OCI-LY1 (cell line): ENCODE measurements around the gene GRIK2.

Experiments used
- H2AFZ ChIP-seq: fragments of 200-600 bp; sonication (generic), shearing (Covaris generic); 2 replicates; pipeline ENCODE4 v1.6.0; 2014; ENCODE audit warnings: antibody characterized with exemption, mild to moderate bottlenecking, low read length
- H3F3A ChIP-seq: fragments of 200-600 bp; sonication (generic), shearing (Covaris generic); 2 replicates; pipeline ENCODE4 v1.6.0; 2014; ENCODE audit warnings: mild to moderate bottlenecking, antibody characterized with exemption, low read length, moderate library complexity; ENCODE audit not compliant: insufficient read depth
- H3K27ac ChIP-seq: fragments of 200-600 bp; sonication (generic); 2 replicates; pipeline ENCODE4 v1.5.1; 2014; ENCODE audit warnings: low read length, mixed run types, mild to moderate bottlenecking, low read depth; ENCODE audit not compliant: poor library complexity, severe bottlenecking
- H3K27me3 ChIP-seq: fragments of 200-600 bp; sonication (generic); 2 replicates; pipeline ENCODE4 v1.6.0; 2014; ENCODE audit warnings: antibody characterized with exemption, mild to moderate bottlenecking, low read length, moderate library complexity; ENCODE audit not compliant: insufficient read depth
- H3K36me3 ChIP-seq: fragments of 200-600 bp; sonication (generic); 2 replicates; pipeline ENCODE4 v1.6.1; 2014; ENCODE audit warnings: mild to moderate bottlenecking, antibody characterized with exemption, low read length, moderate library complexity, mixed read lengths; ENCODE audit not compliant: insufficient read depth
- H3K4me1 ChIP-seq: fragments of 200-600 bp; sonication (generic); 2 replicates; pipeline ENCODE4 v1.5.1; 2014; ENCODE audit warnings: mild to moderate bottlenecking, low read length, moderate library complexity; ENCODE audit not compliant: insufficient read depth, severe bottlenecking
- H3K4me2 ChIP-seq: fragments of 200-600 bp; sonication (generic), shearing (Covaris generic); 2 replicates; pipeline ENCODE4 v1.6.1; 2014; ENCODE audit warnings: low read length
- H3K4me3 ChIP-seq: fragments of 200-600 bp; sonication (generic); 2 replicates; pipeline ENCODE4 v1.5.1; 2014; ENCODE audit warnings: low read length, low read depth, mild to moderate bottlenecking, mixed read lengths; ENCODE audit not compliant: poor library complexity, severe bottlenecking
- H3K79me2 ChIP-seq: fragments of 200-600 bp; shearing (Covaris generic); 2 replicates; pipeline ENCODE4 v1.6.1; 2016; ENCODE audit warnings: mixed run types, low read length, mixed read lengths; ENCODE audit not compliant: insufficient read depth
- H3K9ac ChIP-seq: fragments of 200-600 bp; sonication (generic), shearing (Covaris generic); 2 replicates; pipeline ENCODE4 v1.6.1; 2014; ENCODE audit warnings: mild to moderate bottlenecking, low read length, mixed read lengths
- H3K9me2 ChIP-seq: fragments of 200-600 bp; sonication (generic), shearing (Covaris generic); 2 replicates; pipeline ENCODE4 v1.6.1; 2014; ENCODE audit warnings: low read depth, mild to moderate bottlenecking, low read length, mixed read lengths
- H3K9me3 ChIP-seq: fragments of 200-600 bp; shearing (Covaris generic); 2 replicates; pipeline ENCODE4 v1.6.1; 2014; ENCODE audit warnings: low read length, mixed read lengths
- H4K20me1 ChIP-seq: fragments of 200-600 bp; sonication (generic), shearing (Covaris generic); 2 replicates; pipeline ENCODE4 v1.6.0; 2016; ENCODE audit warnings: mild to moderate bottlenecking, low read length; ENCODE audit not compliant: insufficient read depth
- EZH2 ChIP-seq: fragments of 200-600 bp; sonication (generic), shearing (Covaris generic); IDR thresholded peaks from 2 replicates; pipeline ENCODE4 v1.8.0; 2017; ENCODE audit warnings: borderline replicate concordance, mixed run types, mild to moderate bottlenecking, antibody characterized with exemption, low read length, moderate library complexity, mixed read lengths
- TF ChIP-seq, protein P1 (sequence below): fragments of 200-600 bp; sonication (generic), shearing (Covaris generic); IDR thresholded peaks from 2 replicates; pipeline ENCODE4 v1.5.1; 2017; ENCODE audit warnings: mild to moderate bottlenecking, antibody characterized with exemption, low read length, moderate library complexity, mixed read lengths

The GRIK2 gene

DNA sequence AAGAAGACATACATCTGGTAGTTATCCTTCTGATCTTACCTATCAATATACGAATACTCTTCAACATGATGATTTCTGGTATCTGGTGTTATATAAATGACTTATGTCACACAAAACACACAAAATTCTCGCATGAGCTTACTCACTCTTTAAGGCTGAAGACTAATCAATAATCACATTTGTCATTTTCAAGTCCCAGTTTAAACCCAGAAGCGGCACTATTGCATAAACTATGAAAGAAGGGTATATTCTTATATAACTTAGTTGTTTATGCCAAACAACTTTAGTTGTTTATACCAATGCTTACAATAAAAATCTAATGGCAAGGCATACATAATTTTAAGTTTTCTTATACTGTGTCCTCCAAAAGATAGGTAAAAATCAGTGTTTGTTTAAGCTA is 293.1 kb downstream of the GRIK2 start:
- Histone ChIP-seq H3K36me3 (no peaks in the 10 kb centered on the region), H3K9me3 (no peaks in the 10 kb centered on the region), H3K4me1 (no peaks in the 10 kb centered on the region), H3K9me2 (no peaks in the 10 kb centered on the region), H3K79me2 (no peaks in the 10 kb centered on the region), H3K9ac (no peak overlapping the region), H3K4me3 (no peak overlapping the region), H4K20me1 (no peaks in the 10 kb centered on the region), H3K4me2 (no peak overlapping the region), H2AFZ (no peak overlapping the region), H3K27ac (no peak overlapping the region), H3F3A (no peaks in the 10 kb centered on the region), H3K27me3 (no peaks in the 10 kb centered on the region)
- TF ChIP-seq EZH2 = no peak
- TF ChIP-seq, protein P1, sequence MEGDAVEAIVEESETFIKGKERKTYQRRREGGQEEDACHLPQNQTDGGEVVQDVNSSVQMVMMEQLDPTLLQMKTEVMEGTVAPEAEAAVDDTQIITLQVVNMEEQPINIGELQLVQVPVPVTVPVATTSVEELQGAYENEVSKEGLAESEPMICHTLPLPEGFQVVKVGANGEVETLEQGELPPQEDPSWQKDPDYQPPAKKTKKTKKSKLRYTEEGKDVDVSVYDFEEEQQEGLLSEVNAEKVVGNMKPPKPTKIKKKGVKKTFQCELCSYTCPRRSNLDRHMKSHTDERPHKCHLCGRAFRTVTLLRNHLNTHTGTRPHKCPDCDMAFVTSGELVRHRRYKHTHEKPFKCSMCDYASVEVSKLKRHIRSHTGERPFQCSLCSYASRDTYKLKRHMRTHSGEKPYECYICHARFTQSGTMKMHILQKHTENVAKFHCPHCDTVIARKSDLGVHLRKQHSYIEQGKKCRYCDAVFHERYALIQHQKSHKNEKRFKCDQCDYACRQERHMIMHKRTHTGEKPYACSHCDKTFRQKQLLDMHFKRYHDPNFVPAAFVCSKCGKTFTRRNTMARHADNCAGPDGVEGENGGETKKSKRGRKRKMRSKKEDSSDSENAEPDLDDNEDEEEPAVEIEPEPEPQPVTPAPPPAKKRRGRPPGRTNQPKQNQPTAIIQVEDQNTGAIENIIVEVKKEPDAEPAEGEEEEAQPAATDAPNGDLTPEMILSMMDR = no peak

DNA sequence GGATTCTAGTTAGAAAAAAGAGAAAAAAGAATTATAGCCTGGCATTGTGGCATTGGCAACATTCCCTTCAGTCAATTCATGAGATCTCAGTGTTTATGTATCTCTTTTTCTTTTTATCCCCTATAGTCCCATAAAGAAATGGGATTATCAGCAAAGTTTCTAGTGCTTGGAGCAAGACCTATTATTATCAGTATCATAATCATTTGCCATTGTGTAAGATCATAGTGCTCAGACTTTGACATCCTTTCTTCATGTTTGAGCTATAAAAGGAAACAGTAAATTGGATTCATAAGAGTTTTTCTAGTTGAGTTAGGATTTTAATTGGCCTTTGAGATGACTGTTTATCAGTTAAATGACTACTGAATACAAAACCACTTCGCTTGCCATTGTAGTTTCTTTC is 295.6 kb downstream of the GRIK2 start:
- no peak overlapping the region for H3K27ac ChIP-seq
- no peaks in the 10 kb centered on the region for H3K27me3 ChIP-seq
- H2AFZ ChIP-seq = no peak overlapping the region
- no peak overlapping the region for H3K4me2 ChIP-seq
- H4K20me1 ChIP-seq = no peaks in the 10 kb centered on the region
- no peaks in the 10 kb centered on the region for H3F3A ChIP-seq
- H3K4me3 ChIP-seq = no peak overlapping the region
- no peaks in the 10 kb centered on the region for H3K79me2 ChIP-seq
- H3K9ac ChIP-seq = no peak overlapping the region
- H3K4me1 ChIP-seq = no peaks in the 10 kb centered on the region
- no peak for TF ChIP-seq EZH2
- TF ChIP-seq, protein P1 = no peak
- H3K36me3 ChIP-seq = no peaks in the 10 kb centered on the region
- H3K9me3 ChIP-seq = no peaks in the 10 kb centered on the region
- no peaks in the 10 kb centered on the region for H3K9me2 ChIP-seq

DNA sequence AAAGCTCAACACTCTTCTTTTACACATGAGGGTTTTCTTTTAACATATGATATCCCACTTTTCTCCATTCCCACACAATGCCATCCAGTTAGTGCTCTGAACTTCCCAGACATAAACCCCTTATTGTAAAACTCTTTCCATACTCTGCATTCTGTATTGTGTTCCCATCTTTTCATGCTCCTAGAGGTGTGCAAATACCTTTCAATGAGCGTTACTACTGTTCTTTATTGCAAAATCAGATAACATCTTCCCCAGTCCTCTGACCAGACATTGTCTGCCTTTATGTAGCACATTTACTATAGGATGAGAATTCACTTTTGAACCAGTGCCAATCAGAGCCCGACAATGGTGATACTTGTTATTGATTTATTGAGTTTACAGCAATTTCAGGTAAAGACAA is 296.2 kb downstream of the GRIK2 start:
- Histone ChIP-seq H3K4me1 (no peaks in the 10 kb centered on the region), H3K9me2 (no peaks in the 10 kb centered on the region), H3K9me3 (no peaks in the 10 kb centered on the region), H3K9ac (no peak overlapping the region), H3F3A (no peaks in the 10 kb centered on the region), H4K20me1 (no peaks in the 10 kb centered on the region), H3K36me3 (no peaks in the 10 kb centered on the region), H3K27ac (no peak overlapping the region), H3K4me2 (no peak overlapping the region), H3K27me3 (no peaks in the 10 kb centered on the region), H3K4me3 (no peak overlapping the region), H2AFZ (no peak overlapping the region), H3K79me2 (no peaks in the 10 kb centered on the region)
- no peak for TF ChIP-seq EZH2
- TF ChIP-seq, protein P1 = no peak
